ENCODE results near the gene SHISAL1.

The SHISAL1 gene

DNA sequence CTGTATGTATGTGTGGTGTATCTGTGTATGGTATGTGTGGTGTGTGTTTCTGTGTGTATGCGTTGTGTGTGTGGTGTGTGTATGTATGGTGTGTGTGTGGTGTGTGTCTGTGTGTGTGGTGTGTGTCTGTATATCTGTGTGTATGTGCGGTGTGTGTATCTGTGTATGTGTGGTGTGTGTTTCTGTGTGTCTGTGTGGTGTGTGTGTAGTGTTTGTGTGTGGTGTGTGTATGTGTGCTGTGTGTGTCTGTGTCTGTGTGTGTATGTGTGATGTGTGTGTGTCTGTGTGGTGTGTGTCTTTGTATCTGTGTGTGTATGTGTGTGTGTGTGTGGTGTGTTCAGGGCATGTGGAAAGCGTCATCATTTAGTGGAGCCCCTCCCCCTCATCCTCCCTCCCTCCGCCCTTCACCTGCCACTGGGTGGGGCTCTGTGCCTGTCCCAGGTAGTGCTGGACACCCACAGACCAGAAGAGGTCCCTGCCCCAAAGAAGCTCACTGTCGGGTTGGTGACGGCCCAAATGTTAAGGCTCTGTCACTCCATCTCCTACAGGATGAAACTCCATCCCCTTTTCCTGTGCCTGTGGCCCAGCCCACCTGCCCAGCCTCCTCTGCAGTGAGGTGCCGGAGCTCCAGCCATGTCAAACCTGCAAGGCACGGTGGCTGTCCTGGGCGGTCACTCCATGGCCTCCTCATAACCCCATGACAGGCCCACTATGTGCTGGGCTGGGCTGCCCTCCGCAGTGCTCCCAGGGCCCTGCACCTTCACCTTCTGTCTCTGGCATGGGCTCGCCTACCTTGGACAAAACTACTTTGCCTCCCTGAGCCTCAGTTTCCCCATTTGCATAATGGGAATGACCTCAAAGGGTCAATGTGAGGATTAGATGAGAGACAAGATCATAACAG, 23.4 kb upstream of the SHISAL1 start:
- H3K9ac ChIP-seq (ENCODE audit: low read depth in 1 of 2, low read length in 2 of 2): no peak overlapping the region
- peaks cover 4 to 8% of the 10 kb centered on the region in 2 donors for H3K27me3 ChIP-seq (ENCODE audit: control insufficient read depth in 2 of 2, insufficient read depth in 2 of 2, low read length in 2 of 2)
- no peaks in the 10 kb centered on the region for H3K9me3 ChIP-seq (ENCODE audit: control insufficient read depth in 2 of 2, low read length in 2 of 2)
- H3K36me3 ChIP-seq (ENCODE audit: control insufficient read depth in 2 of 2, insufficient read depth in 2 of 2, low read length in 2 of 2): no peaks in the 10 kb centered on the region
- H3K4me3 ChIP-seq (ENCODE audit: low read length in 2 of 2): no peak overlapping the region
- no peaks in the 10 kb centered on the region for H3K4me1 ChIP-seq (ENCODE audit: control insufficient read depth in 2 of 2, insufficient read depth in 2 of 2, low read length in 2 of 2)
- no peak overlapping the region for H3K27ac ChIP-seq (ENCODE audit: low read depth in 2 of 2, low read length in 2 of 2)

DNA sequence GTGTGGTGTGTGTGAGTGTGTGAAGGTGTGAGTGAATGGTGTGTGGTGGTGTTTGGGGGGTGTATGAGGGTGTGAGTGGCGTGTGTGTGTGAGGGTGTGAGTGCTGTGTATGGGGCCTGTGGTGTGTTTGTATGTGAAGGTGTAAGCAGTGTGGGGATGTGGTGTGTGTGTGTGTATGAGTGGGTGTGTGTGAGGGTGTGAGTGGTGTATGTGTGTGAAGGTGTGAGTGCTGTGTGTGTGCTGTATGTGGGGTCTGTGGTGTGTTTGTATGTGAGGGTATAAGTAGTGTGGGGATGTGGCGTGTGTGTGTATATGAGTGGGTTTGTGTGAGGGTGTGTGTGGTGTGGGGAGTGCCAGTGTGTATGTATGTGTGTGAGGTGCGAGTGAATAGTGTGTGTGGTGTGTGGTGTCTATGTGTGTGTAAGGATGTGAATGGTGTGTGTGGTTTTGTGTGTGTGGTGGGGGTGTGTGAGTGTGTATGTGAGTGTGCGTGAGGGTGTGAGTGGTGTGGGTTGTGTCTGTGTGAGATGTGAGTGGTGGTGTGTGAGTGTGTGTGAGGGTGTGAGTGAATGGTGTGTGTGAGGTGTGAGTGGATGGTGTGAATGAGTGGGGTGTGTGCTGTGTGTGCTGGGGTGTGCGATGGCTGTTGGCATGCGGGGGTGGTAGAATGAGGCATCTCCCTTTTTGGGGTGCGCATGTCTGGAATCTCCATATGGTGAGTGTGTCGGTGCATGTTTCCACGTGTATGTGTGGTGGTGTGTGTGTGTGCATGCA, 22.5 kb upstream of the SHISAL1 start:
- Histone ChIP-seq H3K4me1 (ENCODE audit: control insufficient read depth in 2 of 2, insufficient read depth in 2 of 2, low read length in 2 of 2) (no peaks in the 10 kb centered on the region), H3K36me3 (ENCODE audit: control insufficient read depth in 2 of 2, insufficient read depth in 2 of 2, low read length in 2 of 2) (no peaks in the 10 kb centered on the region), H3K4me3 (ENCODE audit: low read length in 2 of 2) (no peak overlapping the region), H3K27ac (ENCODE audit: low read depth in 2 of 2, low read length in 2 of 2) (no peak overlapping the region), H3K27me3 (ENCODE audit: control insufficient read depth in 2 of 2, insufficient read depth in 2 of 2, low read length in 2 of 2) (peaks cover 6 to 8% of the 10 kb centered on the region in 2 donors), H3K9me3 (ENCODE audit: control insufficient read depth in 2 of 2, low read length in 2 of 2) (no peaks in the 10 kb centered on the region), H3K9ac (ENCODE audit: low read depth in 1 of 2, low read length in 2 of 2) (no peak overlapping the region)

DNA sequence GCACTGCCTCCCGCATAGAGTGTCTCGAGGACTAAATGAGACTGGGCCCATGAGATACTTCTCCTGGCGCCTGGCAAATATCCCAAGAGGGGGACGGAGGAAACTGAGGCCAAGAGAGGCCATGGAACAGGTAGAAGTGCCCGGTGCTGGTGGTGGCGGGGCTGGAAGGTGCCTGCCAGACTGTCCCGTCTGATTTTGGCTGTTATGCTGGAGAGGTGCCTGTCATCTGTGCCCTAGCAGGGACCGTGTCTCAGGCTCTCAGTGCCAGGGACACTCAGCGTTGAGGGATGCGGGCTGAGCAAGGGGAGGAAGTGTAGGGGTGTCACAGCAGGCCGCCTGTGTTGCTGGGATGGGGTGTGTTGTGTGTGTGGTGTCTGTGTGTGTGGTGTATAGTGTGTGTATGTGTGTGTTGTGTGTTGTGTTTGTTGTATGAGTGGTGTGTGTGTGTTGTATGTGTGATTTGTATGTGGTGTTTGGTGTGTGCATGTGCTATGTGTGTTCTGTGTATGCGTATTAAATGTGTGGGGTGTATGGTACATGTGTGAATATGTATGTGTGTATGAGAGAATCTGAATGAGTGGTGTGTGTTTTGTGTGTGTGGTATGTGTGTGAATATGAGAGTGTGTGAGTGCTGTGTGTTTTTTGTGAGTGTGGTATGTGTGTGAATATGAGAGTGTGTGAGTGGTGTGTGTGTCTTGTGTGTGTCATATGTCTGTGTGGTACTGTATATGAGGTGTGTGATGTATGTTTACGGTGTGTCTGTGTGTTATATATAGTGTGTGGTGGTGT, 21.3 kb upstream of the SHISAL1 start:
- Histone ChIP-seq H3K36me3 (ENCODE audit: control insufficient read depth in 2 of 2, insufficient read depth in 2 of 2, low read length in 2 of 2) (no peaks in the 10 kb centered on the region), H3K4me1 (ENCODE audit: control insufficient read depth in 2 of 2, insufficient read depth in 2 of 2, low read length in 2 of 2) (peaks cover 2 to 3% of the 10 kb centered on the region in 2 donors), H3K27ac (ENCODE audit: low read depth in 2 of 2, low read length in 2 of 2) (no peak overlapping the region), H3K9ac (ENCODE audit: low read depth in 1 of 2, low read length in 2 of 2) (no peak overlapping the region), H3K27me3 (ENCODE audit: control insufficient read depth in 2 of 2, insufficient read depth in 2 of 2, low read length in 2 of 2) (peaks cover 12 to 16% of the 10 kb centered on the region in 2 donors), H3K4me3 (ENCODE audit: low read length in 2 of 2) (no peak overlapping the region), H3K9me3 (ENCODE audit: control insufficient read depth in 2 of 2, low read length in 2 of 2) (no peaks in the 10 kb centered on the region)

DNA sequence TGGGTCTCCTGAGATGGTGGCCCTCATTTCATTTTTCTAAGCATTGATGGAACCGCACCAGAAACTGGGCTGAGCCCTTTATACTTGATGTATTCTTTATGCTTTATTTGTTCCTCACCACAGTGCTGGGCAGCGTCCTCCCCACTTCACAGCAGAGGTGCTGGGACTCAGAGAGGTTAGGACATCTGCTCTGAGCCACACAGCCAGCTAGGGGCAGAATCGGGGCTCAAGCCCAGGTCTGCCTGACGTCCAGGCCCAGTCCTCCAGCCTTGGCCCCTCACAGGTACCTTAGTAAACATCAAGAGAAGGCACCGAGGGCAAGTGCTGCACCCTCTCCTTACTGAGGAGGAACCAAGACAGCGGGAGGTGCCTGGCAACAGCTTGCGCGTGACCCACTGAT, 20.2 kb upstream of the SHISAL1 start:
- Histone ChIP-seq H3K27me3 (ENCODE audit: control insufficient read depth in 2 of 2, insufficient read depth in 2 of 2, low read length in 2 of 2) (peaks cover 12 to 18% of the 10 kb centered on the region in 2 donors), H3K36me3 (ENCODE audit: control insufficient read depth in 2 of 2, insufficient read depth in 2 of 2, low read length in 2 of 2) (no peaks in the 10 kb centered on the region), H3K27ac (ENCODE audit: low read depth in 2 of 2, low read length in 2 of 2) (no peak overlapping the region), H3K9me3 (ENCODE audit: control insufficient read depth in 2 of 2, low read length in 2 of 2) (no peaks in the 10 kb centered on the region), H3K4me1 (ENCODE audit: control insufficient read depth in 2 of 2, insufficient read depth in 2 of 2, low read length in 2 of 2) (peaks cover 2 to 3% of the 10 kb centered on the region in 2 donors), H3K9ac (ENCODE audit: low read depth in 1 of 2, low read length in 2 of 2) (no peak overlapping the region), H3K4me3 (ENCODE audit: low read length in 2 of 2) (no peak overlapping the region)

DNA sequence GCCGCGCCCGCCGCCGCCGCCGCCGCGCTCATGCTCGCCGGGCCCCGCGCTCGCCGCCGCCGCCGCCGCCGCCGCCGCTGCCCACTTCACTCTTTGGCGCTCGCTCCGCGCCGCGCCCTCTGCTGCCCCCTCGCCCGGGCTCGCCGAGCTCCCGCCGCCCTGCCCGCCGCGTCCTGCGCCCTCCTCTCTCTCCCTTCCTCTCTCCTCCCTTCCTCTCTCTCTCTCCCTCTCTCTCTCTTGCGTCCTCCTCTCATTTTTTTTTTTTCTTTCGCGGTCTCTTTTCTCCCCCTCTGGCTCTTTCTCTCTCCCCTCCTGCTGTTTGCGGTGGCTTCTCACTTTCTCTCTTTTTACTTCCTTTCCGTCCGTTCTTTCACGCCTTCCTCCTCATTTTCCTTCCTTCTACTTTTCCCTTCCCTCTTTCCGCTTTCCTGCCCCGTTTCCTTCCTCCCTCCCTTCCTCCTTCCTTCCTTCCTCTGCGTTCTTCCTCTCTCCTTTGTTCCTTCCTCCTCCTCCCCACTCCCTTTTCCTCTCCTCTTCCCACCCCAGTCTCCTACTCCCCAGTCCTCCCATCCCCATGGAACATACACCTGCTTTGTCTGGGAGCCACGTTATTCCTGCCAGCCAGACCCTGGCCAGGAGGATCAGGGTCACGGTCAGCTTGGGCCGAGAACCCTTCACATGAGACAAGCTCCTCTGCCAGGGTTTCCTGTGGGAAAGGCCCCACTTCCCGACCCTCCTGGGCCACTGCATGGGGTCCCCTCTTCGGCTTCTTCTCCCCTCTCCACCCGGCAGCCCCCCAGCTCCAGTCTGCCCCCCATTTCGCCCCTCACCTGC, 19.3 kb upstream of the SHISAL1 start:
- Histone ChIP-seq H3K4me1 (ENCODE audit: control insufficient read depth in 2 of 2, insufficient read depth in 2 of 2, low read length in 2 of 2) (peaks cover 2 to 3% of the 10 kb centered on the region in 2 donors), H3K36me3 (ENCODE audit: control insufficient read depth in 2 of 2, insufficient read depth in 2 of 2, low read length in 2 of 2) (no peaks in the 10 kb centered on the region), H3K4me3 (ENCODE audit: low read length in 2 of 2) (peak overlapping the region in 1 of 2 donors; percentile 15), H3K27ac (ENCODE audit: low read depth in 2 of 2, low read length in 2 of 2) (no peak overlapping the region), H3K9me3 (ENCODE audit: control insufficient read depth in 2 of 2, low read length in 2 of 2) (no peaks in the 10 kb centered on the region), H3K27me3 (ENCODE audit: control insufficient read depth in 2 of 2, insufficient read depth in 2 of 2, low read length in 2 of 2) (peaks cover 12 to 19% of the 10 kb centered on the region in 2 donors), H3K9ac (ENCODE audit: low read depth in 1 of 2, low read length in 2 of 2) (no peak overlapping the region)

GRCh38 chr22:44330744-44331660, 18.3 kb upstream of the SHISAL1 start:
- peaks cover 12 to 20% of the 10 kb centered on the region in 2 donors for H3K27me3 ChIP-seq (ENCODE audit: control insufficient read depth in 2 of 2, insufficient read depth in 2 of 2, low read length in 2 of 2)
- H3K4me3 ChIP-seq (ENCODE audit: low read length in 2 of 2): no peak overlapping the region
- H3K27ac ChIP-seq (ENCODE audit: low read depth in 2 of 2, low read length in 2 of 2): no peak overlapping the region

GRCh38 chr22:44330188-44330743, 17.5 kb upstream of the SHISAL1 start:
- Histone ChIP-seq H3K4me1 (ENCODE audit: control insufficient read depth in 2 of 2, insufficient read depth in 2 of 2, low read length in 2 of 2) (peaks cover 2 to 3% of the 10 kb centered on the region in 2 donors), H3K4me3 (ENCODE audit: low read length in 2 of 2) (no peak overlapping the region), H3K27ac (ENCODE audit: low read depth in 2 of 2, low read length in 2 of 2) (no peak overlapping the region), H3K9ac (ENCODE audit: low read depth in 1 of 2, low read length in 2 of 2) (no peak overlapping the region), H3K9me3 (ENCODE audit: control insufficient read depth in 2 of 2, low read length in 2 of 2) (no peaks in the 10 kb centered on the region), H3K27me3 (ENCODE audit: control insufficient read depth in 2 of 2, insufficient read depth in 2 of 2, low read length in 2 of 2) (peaks cover 16 to 20% of the 10 kb centered on the region in 2 donors), H3K36me3 (ENCODE audit: control insufficient read depth in 2 of 2, insufficient read depth in 2 of 2, low read length in 2 of 2) (no peaks in the 10 kb centered on the region)

More at GRCh38 chr22:44330744-44331660, 18.3 kb upstream of the SHISAL1 start:
- H3K36me3 ChIP-seq (ENCODE audit: control insufficient read depth in 2 of 2, insufficient read depth in 2 of 2, low read length in 2 of 2): no peaks in the 10 kb centered on the region
- H3K4me1 ChIP-seq (ENCODE audit: control insufficient read depth in 2 of 2, insufficient read depth in 2 of 2, low read length in 2 of 2): peaks cover 2 to 3% of the 10 kb centered on the region in 2 donors
- H3K9me3 ChIP-seq (ENCODE audit: control insufficient read depth in 2 of 2, low read length in 2 of 2): no peaks in the 10 kb centered on the region
- H3K9ac ChIP-seq (ENCODE audit: low read depth in 1 of 2, low read length in 2 of 2): no peak overlapping the region

GRCh38 chr22:44329179-44329796, 16.5 kb upstream of the SHISAL1 start:
- peaks cover 2 to 3% of the 10 kb centered on the region in 2 donors for H3K4me1 ChIP-seq (ENCODE audit: control insufficient read depth in 2 of 2, insufficient read depth in 2 of 2, low read length in 2 of 2)
- no peak overlapping the region for H3K4me3 ChIP-seq (ENCODE audit: low read length in 2 of 2)
- no peaks in the 10 kb centered on the region for H3K36me3 ChIP-seq (ENCODE audit: control insufficient read depth in 2 of 2, insufficient read depth in 2 of 2, low read length in 2 of 2)
- no peaks in the 10 kb centered on the region for H3K9me3 ChIP-seq (ENCODE audit: control insufficient read depth in 2 of 2, low read length in 2 of 2)
- H3K27ac ChIP-seq (ENCODE audit: low read depth in 2 of 2, low read length in 2 of 2): no peak overlapping the region
- H3K9ac ChIP-seq (ENCODE audit: low read depth in 1 of 2, low read length in 2 of 2): no peak overlapping the region
- H3K27me3 ChIP-seq (ENCODE audit: control insufficient read depth in 2 of 2, insufficient read depth in 2 of 2, low read length in 2 of 2): peaks cover 16 to 20% of the 10 kb centered on the region in 2 donors

Measured in mucosa of rectum (tissue), 2 donors.